GM18511 (cell line): ENCODE data around the gene GPR78.
"Not testable (repeated sequence)": the region's sequence is repeated elsewhere in the genome, so short reads cannot be mapped to it uniquely, and the experiment has no call there.

Experiments used
- ATAC-seq: cut with Tn5 transposase; IDR thresholded peaks from one replicate; pipeline ENCODE4 v1.9.1; 2021; ENCODE audit warnings: mild to moderate bottlenecking, moderate library complexity; ENCODE audit not compliant: unreplicated experiment

The GPR78 gene

DNA sequence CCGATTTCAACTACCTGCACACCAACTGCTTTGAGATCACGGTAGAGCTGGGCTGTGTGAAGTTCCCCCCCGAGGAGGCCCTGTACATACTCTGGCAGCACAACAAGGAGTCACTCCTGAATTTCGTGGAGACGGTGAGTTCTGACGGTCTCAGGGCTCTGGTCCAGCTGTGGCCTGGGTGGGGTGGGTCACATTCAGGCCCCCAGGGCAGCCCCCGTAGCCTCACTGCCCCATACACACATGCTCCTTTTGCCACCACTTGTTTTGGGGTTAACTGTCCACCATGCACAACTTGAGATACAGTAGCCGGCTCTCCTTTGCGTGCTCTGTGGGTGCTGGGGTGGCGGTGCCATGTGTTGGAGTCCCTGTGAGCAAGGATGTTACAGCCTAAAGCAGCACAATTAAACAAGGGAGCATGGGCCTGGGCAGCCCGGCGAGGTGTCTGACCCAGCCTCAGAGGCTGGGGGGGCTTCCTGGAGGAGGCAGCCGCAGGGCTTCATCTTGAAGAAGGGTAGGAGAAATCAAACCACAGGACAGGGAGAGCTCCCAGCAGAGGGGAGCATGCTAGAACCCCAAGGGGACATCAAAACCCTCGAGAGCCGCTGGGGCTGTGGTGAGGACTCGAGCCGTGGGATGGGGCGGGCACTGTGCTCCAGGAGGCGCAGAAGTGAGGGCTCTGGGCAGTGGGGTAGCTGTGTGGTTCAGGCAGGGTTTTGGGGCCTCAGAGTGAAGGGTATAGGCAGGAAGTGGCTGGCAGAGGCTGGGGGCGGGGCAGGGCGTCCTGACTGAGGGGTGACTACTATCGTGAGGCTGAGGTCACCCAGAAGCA lies 34.4 kb downstream of the GPR78 start:
- no peak for ATAC-seq

GRCh38 chr4:8615366-8615765 lies 35.2 kb downstream of the GPR78 start:
- no peak for ATAC-seq

DNA sequence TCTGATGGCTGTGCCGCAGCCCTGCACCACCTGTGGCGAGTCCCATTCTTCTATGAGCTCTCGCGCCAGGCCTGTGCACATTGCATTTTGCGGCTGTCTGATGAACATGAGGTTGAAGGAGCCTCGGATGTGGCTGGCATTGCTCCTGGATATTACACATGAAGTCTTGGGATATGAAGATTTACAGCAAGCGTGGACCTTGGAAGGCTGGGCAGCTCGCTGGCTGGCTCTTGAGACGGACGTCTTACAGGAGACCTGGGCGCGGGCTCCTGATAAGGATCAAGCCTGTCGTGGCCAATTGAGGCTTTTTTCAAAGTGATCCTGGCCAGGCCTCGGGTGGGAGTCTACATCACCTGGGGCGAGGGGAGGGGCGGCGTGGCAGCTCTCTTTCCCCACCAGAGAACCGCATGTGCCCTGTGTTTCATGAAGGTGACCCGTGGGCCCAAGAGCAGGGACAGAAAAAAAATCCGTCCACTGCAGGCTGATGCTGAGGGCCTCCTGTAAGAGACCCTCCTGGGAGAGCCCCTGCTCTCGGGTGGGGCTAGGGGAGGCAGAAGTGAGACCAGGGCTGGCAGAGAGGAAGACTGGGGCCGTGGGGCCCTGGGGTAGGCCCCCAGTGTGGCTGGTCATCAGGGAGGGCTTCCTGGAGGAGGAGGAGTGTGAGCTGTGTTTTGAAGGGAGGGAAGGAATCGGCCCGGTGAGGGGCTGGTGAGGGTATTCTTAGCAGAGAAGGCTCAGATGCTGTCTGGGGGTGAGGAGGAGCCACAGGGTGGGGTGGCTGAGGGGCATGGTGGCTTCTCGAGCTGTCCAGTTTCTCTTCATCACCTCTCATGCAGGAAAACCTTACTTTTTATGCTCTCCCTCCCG lies 36.0 kb downstream of the GPR78 start:
- ATAC-seq, result no peak

GRCh38 chr4:8616831-8617230 lies 36.6 kb downstream of the GPR78 start:
- ATAC-seq, result no peak

- ATAC-seq, result no peak
Observed at GRCh38 chr4:8617486-8618040, 37.4 kb downstream of the GPR78 start.

DNA sequence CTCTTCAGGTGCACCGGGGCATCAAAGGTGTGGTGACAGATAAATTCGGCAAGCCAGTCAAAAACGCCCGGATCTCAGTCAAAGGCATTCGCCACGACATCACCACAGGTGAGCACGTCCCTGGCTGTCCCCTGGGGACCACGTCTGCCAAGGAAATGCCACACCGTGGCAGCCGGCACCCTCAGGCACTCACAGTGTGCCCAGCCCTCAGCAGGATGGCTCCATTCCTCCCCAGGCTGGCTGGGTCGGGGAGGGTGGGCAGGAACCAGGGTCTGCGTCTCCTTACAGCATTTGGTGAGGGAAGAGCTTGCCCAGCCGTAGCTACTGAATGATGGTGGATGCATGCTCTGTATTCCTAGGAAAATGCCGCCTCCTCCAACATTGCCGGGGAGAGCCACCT lies 38.2 kb downstream of the GPR78 start:
- ATAC-seq, result no peak

DNA sequence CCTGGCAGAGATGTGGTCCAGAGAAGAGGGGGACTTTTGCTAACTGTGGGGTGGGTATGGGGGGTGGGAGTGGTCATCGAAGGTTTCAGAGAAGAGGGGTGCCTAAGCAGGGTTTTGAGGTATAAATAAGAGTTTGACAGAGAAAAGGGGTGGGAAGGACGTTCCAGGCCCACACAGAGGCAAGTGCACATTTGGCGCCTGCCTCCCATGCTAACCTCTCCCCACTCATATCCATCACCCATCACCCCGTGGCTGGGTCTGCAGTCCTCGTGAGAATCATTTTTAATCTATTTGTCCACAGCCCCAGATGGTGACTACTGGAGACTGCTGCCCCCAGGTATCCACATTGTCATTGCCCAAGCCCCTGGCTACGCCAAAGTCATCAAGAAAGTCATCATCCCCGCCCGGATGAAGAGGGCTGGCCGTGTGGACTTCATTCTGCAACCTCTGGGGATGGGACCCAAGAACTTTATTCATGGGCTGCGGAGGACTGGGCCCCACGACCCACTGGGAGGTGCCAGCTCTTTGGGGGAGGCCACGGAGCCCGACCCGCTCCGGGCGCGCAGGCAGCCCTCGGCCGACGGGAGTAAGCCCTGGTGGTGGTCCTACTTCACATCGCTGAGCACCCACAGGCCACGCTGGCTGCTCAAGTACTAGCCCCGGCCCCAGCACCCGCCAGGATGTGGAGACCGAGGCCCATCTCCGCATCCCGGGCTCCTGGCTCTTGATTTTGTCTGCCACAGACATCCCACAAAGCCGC lies 38.9 kb downstream of the GPR78 start:
- no peak for ATAC-seq

DNA sequence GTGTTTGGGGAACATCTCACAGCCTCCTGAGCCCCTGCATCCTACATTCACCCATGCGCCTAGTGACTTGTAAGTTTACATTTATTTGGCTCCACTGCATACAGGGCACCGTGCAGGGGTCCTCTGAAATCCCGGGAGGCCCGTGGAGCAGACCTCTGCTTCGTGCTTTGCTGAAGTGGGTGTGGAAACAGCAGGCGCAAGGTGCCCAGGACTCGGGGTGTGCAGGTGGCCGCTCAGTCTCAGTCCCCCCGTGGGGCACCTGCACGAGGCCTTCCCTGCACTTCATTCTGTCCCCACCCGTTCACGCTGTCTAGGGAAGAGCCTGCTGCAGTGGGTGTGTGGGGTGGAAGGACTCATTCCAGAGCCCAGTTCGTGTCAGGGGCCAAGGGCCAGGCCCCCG lies 40.9 kb downstream of the GPR78 start:
- ATAC-seq, result not testable (repeated sequence)

GRCh38 chr4:8624601-8625272 lies 44.5 kb downstream of the GPR78 start:
- not testable (repeated sequence) for ATAC-seq

DNA sequence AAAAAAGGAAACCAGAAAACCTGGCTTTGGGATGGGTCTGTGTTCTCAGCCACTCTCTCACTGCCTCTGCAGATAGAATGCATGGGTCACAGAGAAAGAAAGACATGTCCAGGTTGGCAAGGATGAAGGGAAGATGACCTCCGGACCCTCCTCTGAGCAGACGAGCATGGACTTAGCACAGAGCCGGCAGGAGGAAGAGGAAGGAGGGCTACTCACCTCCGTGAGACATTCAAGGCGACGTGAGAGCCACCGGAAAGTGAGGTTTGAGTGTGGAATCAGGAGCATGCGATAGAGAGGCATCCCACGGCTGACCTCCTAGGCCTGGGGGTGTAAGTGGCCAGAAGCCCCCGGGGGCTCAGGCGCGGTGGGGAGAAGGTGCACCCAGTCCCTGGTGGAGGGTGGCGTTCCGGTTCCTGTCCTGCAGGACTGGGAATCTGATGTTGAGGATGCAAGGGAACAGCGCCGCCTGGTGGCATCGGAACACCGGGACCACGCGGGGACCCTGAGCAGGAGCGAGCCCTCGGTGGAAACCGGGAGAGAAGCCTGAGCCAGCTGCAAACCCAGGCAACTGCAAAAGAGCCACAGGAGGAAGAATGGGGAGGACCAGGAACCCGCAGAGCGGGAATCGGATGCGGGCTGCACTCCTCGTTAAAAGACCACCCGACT lies 50.2 kb downstream of the GPR78 start:
- not testable (repeated sequence) for ATAC-seq

- ATAC-seq, result not testable (repeated sequence)
Observed at GRCh38 chr4:8631896-8632295, 51.7 kb downstream of the GPR78 start.

GRCh38 chr4:8634773-8635172 lies 54.6 kb downstream of the GPR78 start:
- ATAC-seq, result not testable (repeated sequence)

DNA sequence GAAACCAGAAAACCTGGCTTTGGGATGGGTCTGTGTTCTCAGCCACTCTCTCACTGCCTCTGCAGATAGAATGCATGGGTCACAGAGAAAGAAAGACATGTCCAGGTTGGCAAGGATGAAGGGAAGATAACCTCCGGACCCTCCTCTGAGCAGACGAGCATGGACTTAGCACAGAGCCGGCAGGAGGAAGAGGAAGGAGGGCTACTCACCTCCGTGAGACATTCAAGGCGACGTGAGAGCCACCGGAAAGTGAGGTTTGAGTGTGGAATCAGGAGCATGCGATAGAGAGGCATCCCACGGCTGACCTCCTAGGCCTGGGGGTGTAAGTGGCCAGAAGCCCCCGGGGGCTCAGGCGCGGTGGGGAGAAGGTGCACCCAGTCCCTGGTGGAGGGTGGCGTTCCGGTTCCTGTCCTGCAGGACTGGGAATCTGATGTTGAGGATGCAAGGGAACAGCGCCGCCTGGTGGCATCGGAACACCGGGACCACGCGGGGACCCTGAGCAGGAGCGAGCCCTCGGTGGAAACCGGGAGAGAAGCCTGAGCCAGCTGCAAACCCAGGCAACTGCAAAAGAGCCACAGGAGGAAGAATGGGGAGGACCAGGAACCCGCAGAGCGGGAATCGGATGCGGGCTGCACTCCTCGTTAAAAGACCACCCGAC lies 55.8 kb downstream of the GPR78 start:
- ATAC-seq, result not testable (repeated sequence)
